ENCODE results near the gene SGPP1. TPM values are rescaled to one million over a fixed set of nuclear protein-coding genes. Genes with fewer than 3 reads are reported as not detected.

Gene SGPP1
- total and polyA plus RNA-seq, 2 donors (not counting 1 experiment from before 2014, with no cell fraction given): 13.8 to 46.4 TPM

DNA sequence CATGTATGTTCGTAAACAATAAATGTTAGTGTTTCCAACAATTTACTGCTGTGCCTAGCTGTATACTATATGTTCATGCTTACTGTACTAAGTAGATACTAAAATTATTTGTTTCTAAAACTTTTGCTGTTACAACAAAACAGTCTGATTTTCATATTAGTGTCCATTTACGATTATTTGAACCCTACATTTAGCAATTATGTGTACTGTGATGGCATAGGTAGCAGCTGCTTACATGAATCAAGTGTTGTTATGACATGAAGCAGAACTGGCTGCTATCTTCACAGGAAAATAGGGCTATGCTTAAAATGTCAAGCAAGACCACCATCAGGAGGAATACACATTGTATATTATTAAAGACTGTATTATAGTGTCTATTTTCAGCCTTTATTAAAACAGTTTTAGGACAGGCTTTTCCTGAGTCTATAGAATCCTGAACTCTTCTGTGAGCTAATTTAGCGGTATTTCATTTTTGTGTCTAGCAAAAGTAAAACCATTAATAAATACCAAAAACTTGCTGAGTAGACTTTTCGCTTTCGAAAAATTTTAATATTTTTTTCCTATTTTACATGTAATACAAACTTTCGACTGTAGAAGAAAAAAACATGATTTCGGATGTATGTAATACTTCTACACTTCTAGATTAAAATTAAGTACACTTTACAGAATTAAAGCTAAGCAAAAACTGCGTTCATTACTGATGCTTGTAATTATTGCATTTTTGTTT, 85.0 kb downstream of the SGPP1 start:
- peak overlapping the region; percentile 88 for H3K9ac ChIP-seq (ENCODE audit: low read length)
- H3K79me2 ChIP-seq (ENCODE audit: control insufficient read depth, insufficient read depth, low read length): peaks cover 50% of the 10 kb centered on the region
- H4K20me1 ChIP-seq (ENCODE audit: control insufficient read depth, insufficient read depth, low read length, poor library complexity, severe bottlenecking): no peaks in the 10 kb centered on the region
- Mint-ChIP-seq H3K27me3 (no peaks in the 10 kb centered on the region), H3K4me3 (peak overlapping the region; percentile 85), H3K9me3 (ENCODE audit: insufficient read depth) (no peaks in the 10 kb centered on the region), H3K4me1 (peaks cover 27% of the 10 kb centered on the region), H3K27ac (peak overlapping the region; percentile 89)
- no peaks in the 10 kb centered on the region for H3K27me3 ChIP-seq (replicated peaks in 1 of 4; ENCODE audit: control extremely low read depth in 1 of 4, control insufficient read depth in 3 of 4, insufficient read depth in 4 of 4, low read length in 3 of 4)
- peak overlapping the region; percentile 73 for H3K4me2 ChIP-seq (replicated peaks; ENCODE audit: low read depth, low read length, poor library complexity, severe bottlenecking)
- H3K27ac ChIP-seq (ENCODE audit: low read length in 2 of 2): peak overlapping the region; percentile 97 to 99
- no CpG with 5 or more reads among the region's 8 CpGs for WGBS (ENCODE audit: insufficient coverage)
- CTCF ChIA-PET: interaction anchor here (0.8 to 4.5 kb wide), 7 partner anchors 10 to 126 kb away, joined by 3 to 48 read pairs (median 3); partner anchors contain the start of gene SGPP1
- H3K9me3 ChIP-seq (ENCODE audit: control extremely low read depth in 1 of 3, control insufficient read depth in 2 of 3, insufficient read depth in 1 of 3, low read length in 2 of 3): no peaks in the 10 kb centered on the region
- POLR2A ChIA-PET: interaction anchor here (0.9 to 1.9 kb wide), 5 partner anchors 84 to 593 kb away, joined by 3 to 12 read pairs (median 9); partner anchors contain the start of gene PPP2R5E
- H3K4me1 ChIP-seq (ENCODE audit: control insufficient read depth in 2 of 2, insufficient read depth in 2 of 2, low read length in 2 of 2): peaks cover 18 to 22% of the 10 kb centered on the region in 2 donors
- no peak for DNase-seq
- H3K36me3 ChIP-seq (replicated peaks in 1 of 2; ENCODE audit: control extremely low read depth in 1 of 2, control insufficient read depth in 1 of 2, extremely low read depth in 1 of 2, insufficient read depth in 2 of 2, low read length in 1 of 2): peaks cover 0 to 9% of the 10 kb centered on the region in 2 experiments
- intact Hi-C loops (cut with micrococcal nuclease): loop anchor here (1.0 to 5.0 kb wide), 7 partner anchors 69 to 1459 kb away; partner anchors contain the start of genes CHURC1, MAX, MTHFD1 and SYNE2
- peak overlapping the region; percentile 86 for H2AFZ ChIP-seq (ENCODE audit: insufficient read depth, low read depth, low read length, poor library complexity, severe bottlenecking)
- H3K4me3 ChIP-seq (ENCODE audit: control extremely low read depth in 1 of 5, extremely low read depth in 1 of 5, insufficient read depth in 1 of 5, low read depth in 2 of 5, low read length in 4 of 5): peak overlapping the region; percentile 80 to 98 (median 86)
- no peak for TF ChIP-seq EZH2 (IDR thresholded peaks at IDR 0.05; ENCODE audit: borderline replicate concordance, insufficient read depth, low read depth, low read length, poor library complexity, severe bottlenecking)
- no peak for TF ChIP-seq CTCF (IDR thresholded peaks at IDR 0.05)
- no peak for ATAC-seq (ENCODE audit: low read depth)

All from B cell (primary cell).